ENCODE measurements around the gene PROSER2.

GRCh38 chr10:11837372-11838161 is 14.4 kb downstream of the PROSER2 start:
- TF ChIP-seq CTCF (optimal IDR thresholded peaks at IDR 0.05 in 1 of 3, IDR thresholded peaks at IDR 0.05 in 1 of 3, conservative IDR thresholded peaks at IDR 0.05 in 1 of 3; ENCODE audit: extremely low read depth in 1 of 3, insufficient read depth in 2 of 3, low read length in 3 of 3) (no peak), EZH2 (IDR thresholded peaks at IDR 0.05; ENCODE audit: low read length) (no peak)
